IMR-90 (cell line): ENCODE results near the gene ZNF778. TPM values are rescaled to one million over a fixed set of nuclear protein-coding genes. Genes with fewer than 3 reads are reported as not detected.

Experiments
- ATAC-seq: fragments of 200-7000 bp; cut with Tn5 transposase; 2 replicates; pipeline ENCODE4 v1.9.1; 2020; ENCODE audit warnings: low read depth, mild to moderate bottlenecking, moderate library complexity
- BruUV-seq: library from RNA; stranded (reverse); fragments of 400-500 nt; replicated peaks from 2 replicates; lab custom pipeline; 2021; lab: Mats Ljungman, UMichigan
- CTCF ChIA-PET: fragments of 300-600 bp; formaldehyde crosslinking; extraction: SDS; loops from one replicate; lab custom pipeline; 2021; ENCODE audit warnings: antibody characterized with exemption; lab: Yijun Ruan, JAX
- POLR2A ChIA-PET: fragments of 300-600 bp; sonication (Branson Sonifier 250); formaldehyde crosslinking; loops from one replicate; lab custom pipeline; 2022; ENCODE audit warnings: antibody characterized with exemption; ENCODE audit not compliant: unreplicated experiment; lab: Charles Lee
- DNase-seq: peaks from one replicate; pipeline ENCODE4 v3.0.0; 2013
- H2AFZ ChIP-seq: replicated peaks from 2 replicates; pipeline ENCODE3; 2013; ENCODE audit warnings: low read length, mild to moderate bottlenecking; ENCODE audit not compliant: poor library complexity
- H2AK5ac ChIP-seq: 2 replicates; pipeline ENCODE4 v1.6.1; 2013; ENCODE audit warnings: low read depth, low read length, inconsistent platforms
- H2AK9ac ChIP-seq: replicated peaks from 2 replicates; pipeline ENCODE3; 2013; ENCODE audit warnings: mild to moderate bottlenecking, low read depth, low read length, moderate library complexity; ENCODE audit not compliant: poor library complexity
- H2BK120ac ChIP-seq: 2 replicates; pipeline ENCODE4 v1.6.1; 2013; ENCODE audit warnings: low read depth, low read length, inconsistent platforms
- H2BK15ac ChIP-seq: 3 replicates; pipeline ENCODE4 v1.6.1; 2013; ENCODE audit warnings: low read depth, low read length, inconsistent platforms
- H2BK20ac ChIP-seq: 2 replicates; pipeline ENCODE4 v1.6.1; 2013; ENCODE audit warnings: low read depth, mild to moderate bottlenecking, inconsistent platforms, low read length, moderate library complexity
- H2BK5ac ChIP-seq: 2 replicates; pipeline ENCODE4 v1.6.1; 2013; ENCODE audit warnings: mild to moderate bottlenecking, low read depth, low read length, inconsistent platforms; ENCODE audit not compliant: poor library complexity, severe bottlenecking
- H3K14ac ChIP-seq: replicated peaks from 2 replicates; pipeline ENCODE4 v1.6.1; 2013; ENCODE audit warnings: low read depth, low read length, inconsistent platforms
- H3K18ac ChIP-seq: 2 replicates; pipeline ENCODE4 v1.6.1; 2013; ENCODE audit warnings: low read depth, low read length, control low read depth
- H3K23ac ChIP-seq: 2 replicates; pipeline ENCODE4 v1.6.1; 2013; ENCODE audit warnings: low read depth, low read length, inconsistent platforms
- H3K27ac ChIP-seq: 2 replicates; pipeline ENCODE4 v1.5.1; 2013; ENCODE audit warnings: mild to moderate bottlenecking, control low read depth, low read length; ENCODE audit not compliant: insufficient read depth
- H3K27me3 ChIP-seq: 2 replicates; pipeline ENCODE4 v1.6.1; 2013; ENCODE audit warnings: low read length; ENCODE audit not compliant: control insufficient read depth, insufficient read depth
- H3K36me3 ChIP-seq: 2 replicates; pipeline ENCODE4 v1.6.1; 2013; ENCODE audit warnings: low read length, mixed read lengths; ENCODE audit not compliant: control insufficient read depth, insufficient read depth
- H3K4ac ChIP-seq: 2 replicates; pipeline ENCODE4 v1.6.1; 2013; ENCODE audit warnings: low read depth, low read length, inconsistent platforms
- H3K4me1 ChIP-seq: 2 replicates; pipeline ENCODE4 v1.6.1; 2013; ENCODE audit warnings: low read length, mixed read lengths; ENCODE audit not compliant: control insufficient read depth, insufficient read depth
- H3K4me2 ChIP-seq: 2 replicates; pipeline ENCODE4 v1.6.1; 2013; ENCODE audit warnings: low read depth, mild to moderate bottlenecking, control low read depth, low read length, moderate library complexity
- H3K4me3 ChIP-seq: 2 replicates; pipeline ENCODE4 v1.5.1; 2013; ENCODE audit warnings: low read depth, mild to moderate bottlenecking, control low read depth, low read length, moderate library complexity; ENCODE audit not compliant: insufficient read depth
- H3K56ac ChIP-seq: 2 replicates; pipeline ENCODE4 v1.6.1; 2013; ENCODE audit warnings: low read length, inconsistent platforms; ENCODE audit not compliant: insufficient read depth; ENCODE audit errors: extremely low read depth
- H3K79me1 ChIP-seq, 2 experiments: 2 replicates each; pipeline ENCODE4 v1.6.1; 2013; ENCODE audit warnings: low read length in 2 of 2, inconsistent platforms in 1 of 2, low read depth in 1 of 2
- H3K9ac ChIP-seq: 2 replicates; pipeline ENCODE4 v1.6.1; 2013; ENCODE audit warnings: low read depth, low read length, control low read depth
- H3K9me1 ChIP-seq: 2 replicates; pipeline ENCODE4 v1.6.1; 2013; ENCODE audit warnings: low read length, inconsistent platforms; ENCODE audit not compliant: insufficient read depth
- H3K9me3 ChIP-seq: 2 replicates; pipeline ENCODE4 v1.6.1; 2013; ENCODE audit warnings: low read length; ENCODE audit not compliant: control insufficient read depth, insufficient read depth
- H4K20me1 ChIP-seq: 2 replicates; pipeline ENCODE4 v1.6.1; 2013; ENCODE audit warnings: low read length, inconsistent platforms; ENCODE audit not compliant: insufficient read depth
- H4K5ac ChIP-seq: 2 replicates; pipeline ENCODE4 v1.6.1; 2013; ENCODE audit warnings: mild to moderate bottlenecking, low read depth, low read length, control low read depth
- H4K8ac ChIP-seq, 2 experiments: 2 replicates each; pipeline ENCODE4 v1.6.1; 2013; ENCODE audit warnings: low read depth in 2 of 2, low read length in 2 of 2, control low read depth in 1 of 2, inconsistent platforms in 1 of 2
- H4K91ac ChIP-seq: 2 replicates; pipeline ENCODE4 v1.6.1; 2013; ENCODE audit warnings: low read depth, low read length, inconsistent platforms; ENCODE audit not compliant: insufficient read depth
- BHLHE40 ChIP-seq: fragments of 150-350 bp; IDR thresholded peaks from 2 replicates; pipeline ENCODE4 v1.6.1; 2016; ENCODE audit warnings: mild to moderate bottlenecking, low read depth, low read length
- CEBPB ChIP-seq: IDR thresholded peaks from 2 replicates; pipeline ENCODE4 v1.6.1; 2012; ENCODE audit warnings: low read depth, low read length, improper control_type of control experiment
- MAZ ChIP-seq: IDR thresholded peaks from 2 replicates; pipeline ENCODE4 v1.6.1; 2012; ENCODE audit warnings: low read depth, mild to moderate bottlenecking, low read length, improper control_type of control experiment, moderate library complexity, borderline replicate concordance
- NFE2L2 ChIP-seq: fragments of 150-350 bp; IDR thresholded peaks from 2 replicates; pipeline ENCODE4 v1.6.1; 2016; ENCODE audit warnings: low read depth, mild to moderate bottlenecking, low read length
- RFX5 ChIP-seq: IDR thresholded peaks from 2 replicates; pipeline ENCODE4 v1.8.0; 2012; ENCODE audit warnings: low read depth, mild to moderate bottlenecking, low read length, moderate library complexity
- WGBS, 2 experiments: methylation state at CpG; one replicate each; pipeline versions ENCODE4 v1.1.5 to v1.1.7; 2013; ENCODE audit warnings: missing lambda C conversion rate in 2 of 2; ENCODE audit not compliant: insufficient read length in 1 of 2; ENCODE audit errors: extremely low coverage in 2 of 2; 5-methylcytosine and 5-hydroxymethylcytosine counted together
- dilution Hi-C: fragments of 300-500 bp; cut with HindIII; formaldehyde crosslinking; loops from one replicate; pipeline ENCODE4 v1.14.3; 2018; ENCODE audit warnings: low sequenced_read_pairs; ENCODE audit not compliant: unreplicated experiment
- in situ Hi-C: fragments of 300-500 bp; cut with MboI; formaldehyde crosslinking; loops from 3 replicates; pipeline ENCODE4 v1.14.3; 2019; ENCODE audit warnings: low sequenced_read_pairs, inconsistent platforms, mixed read lengths
- intact Hi-C: fragments of 100-400 bp; cut with micrococcal nuclease; formaldehyde crosslinking; loops from 2 replicates; pipeline ENCODE4 v1.10.0; 2022
- polyA plus RNA-seq, 3 experiments: library from polyadenylated mRNA; depleted of rRNA; stranded (reverse); fragments of >200 nt; gene quantifications; 2 replicates each; pipeline ENCODE4 v1.2.3, GENCODE V29; 2012; ENCODE audit warnings: low replicate concordance in 1 of 3
- total RNA-seq: library from RNA; depleted of rRNA; stranded (reverse); fragments of >200 nt; gene quantifications from 2 replicates; pipeline ENCODE4 v1.2.3, GENCODE V29; 2012
- TF ChIP-seq, protein P1 (sequence below): fragments of 150-350 bp; IDR thresholded peaks from 2 replicates; pipeline ENCODE4 v1.6.1; 2017; ENCODE audit warnings: mild to moderate bottlenecking, antibody characterized with exemption, low read length, low read depth
- TF ChIP-seq, protein P2 (sequence below): fragments of 150-350 bp; IDR thresholded peaks from 2 replicates; pipeline ENCODE4 v1.6.1; 2016; ENCODE audit warnings: low read depth, mild to moderate bottlenecking, low read length, moderate library complexity, borderline replicate concordance

The ZNF778 gene
- total and polyA plus RNA-seq, 2 of the 4 experiments (the other 2 are of a cell fraction): 5.6 to 9.9 TPM

DNA sequence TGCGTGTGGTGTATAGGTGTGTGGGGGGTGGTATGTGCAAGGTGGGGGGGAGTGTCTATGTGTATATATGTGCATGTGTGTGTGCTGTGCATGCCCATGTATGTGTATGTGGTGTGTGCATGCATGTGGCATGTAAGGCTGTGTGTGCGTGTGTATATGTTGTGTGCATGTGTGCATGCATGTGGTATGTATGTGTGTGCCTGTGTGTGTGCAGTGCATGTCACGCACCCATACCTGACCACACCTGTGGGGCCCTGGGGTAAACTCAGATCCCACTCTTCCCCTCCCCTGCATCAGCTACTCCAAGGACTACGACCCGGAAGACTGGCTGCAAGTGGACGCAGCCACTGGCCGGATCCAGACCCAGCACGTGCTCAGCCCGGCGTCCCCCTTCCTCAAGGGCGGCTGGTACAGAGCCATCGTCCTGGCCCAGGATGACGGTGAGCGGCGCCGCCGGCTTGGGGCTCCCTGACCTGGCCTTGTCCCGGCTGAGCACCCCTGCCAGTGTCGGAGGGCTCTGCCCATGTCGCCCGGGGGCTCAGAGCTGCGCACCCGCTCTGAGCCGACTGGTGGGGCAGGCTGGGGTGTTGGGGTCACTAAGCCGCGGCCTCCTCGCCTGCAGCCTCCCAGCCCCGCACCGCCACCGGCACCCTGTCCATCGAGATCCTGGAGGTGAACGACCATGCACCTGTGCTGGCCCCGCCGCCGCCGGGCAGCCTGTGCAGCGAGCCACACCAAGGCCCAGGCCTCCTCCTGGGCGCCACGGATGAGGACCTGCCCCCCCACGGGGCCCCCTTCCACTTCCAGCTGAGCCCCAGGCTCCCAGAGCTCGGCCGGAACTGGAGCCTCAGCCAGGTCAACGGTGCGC lies 26.2 kb upstream of the ZNF778 start:
- no peak overlapping the region for H3K9ac ChIP-seq
- ATAC-seq (no peak), DNase-seq (no peak)
- no TSS peak for BruUV-seq
- intact Hi-C loops: no loop called here
- H3K23ac ChIP-seq: no peak overlapping the region
- POLR2A ChIA-PET: no interaction called here
- no peak overlapping the region for H2BK5ac ChIP-seq
- no peaks in the 10 kb centered on the region; the same call in 1 of the 2 replicates for H4K20me1 ChIP-seq
- no peak overlapping the region for H2BK120ac ChIP-seq
- 52% methylated on average over 5 of the region's 44 CpGs; no CpG with 5 or more reads in 1 of the 2 experiments for WGBS, 2 experiments
- H2BK15ac ChIP-seq: no peak overlapping the region
- CTCF ChIA-PET: no interaction called here
- no peak overlapping the region for H4K8ac ChIP-seq
- no peaks in the 10 kb centered on the region; the same call in 1 of the 2 replicates for H3K27me3 ChIP-seq
- H4K91ac ChIP-seq: no peak overlapping the region
- H2AK9ac ChIP-seq: peak overlapping the region; percentile 72
- TF ChIP-seq MAZ: no peak
- TF ChIP-seq, protein P1, sequence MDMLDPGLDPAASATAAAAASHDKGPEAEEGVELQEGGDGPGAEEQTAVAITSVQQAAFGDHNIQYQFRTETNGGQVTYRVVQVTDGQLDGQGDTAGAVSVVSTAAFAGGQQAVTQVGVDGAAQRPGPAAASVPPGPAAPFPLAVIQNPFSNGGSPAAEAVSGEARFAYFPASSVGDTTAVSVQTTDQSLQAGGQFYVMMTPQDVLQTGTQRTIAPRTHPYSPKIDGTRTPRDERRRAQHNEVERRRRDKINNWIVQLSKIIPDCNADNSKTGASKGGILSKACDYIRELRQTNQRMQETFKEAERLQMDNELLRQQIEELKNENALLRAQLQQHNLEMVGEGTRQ: no peak
- no peak for TF ChIP-seq RFX5
- TF ChIP-seq CEBPB: no peak
- TF ChIP-seq BHLHE40: no peak
- TF ChIP-seq, protein P2, sequence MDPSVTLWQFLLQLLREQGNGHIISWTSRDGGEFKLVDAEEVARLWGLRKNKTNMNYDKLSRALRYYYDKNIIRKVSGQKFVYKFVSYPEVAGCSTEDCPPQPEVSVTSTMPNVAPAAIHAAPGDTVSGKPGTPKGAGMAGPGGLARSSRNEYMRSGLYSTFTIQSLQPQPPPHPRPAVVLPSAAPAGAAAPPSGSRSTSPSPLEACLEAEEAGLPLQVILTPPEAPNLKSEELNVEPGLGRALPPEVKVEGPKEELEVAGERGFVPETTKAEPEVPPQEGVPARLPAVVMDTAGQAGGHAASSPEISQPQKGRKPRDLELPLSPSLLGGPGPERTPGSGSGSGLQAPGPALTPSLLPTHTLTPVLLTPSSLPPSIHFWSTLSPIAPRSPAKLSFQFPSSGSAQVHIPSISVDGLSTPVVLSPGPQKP: no peak
- no peak for TF ChIP-seq NFE2L2
- no peak overlapping the region for H3K4me3 ChIP-seq
- H2AK5ac ChIP-seq: no peak overlapping the region
- peak overlapping the region; percentile 63 for H2AFZ ChIP-seq
- no peak overlapping the region for H3K4ac ChIP-seq
- no peak overlapping the region for H3K56ac ChIP-seq
- peaks cover 6% of the 10 kb centered on the region for H3K4me1 ChIP-seq
- H3K79me1 ChIP-seq: no peaks in the 10 kb centered on the region
- no peak overlapping the region for H3K4me2 ChIP-seq
- in situ Hi-C loops: no loop called here
- dilution Hi-C loops: no loop called here
- H2BK20ac ChIP-seq: no peak overlapping the region
- no peak overlapping the region for H3K18ac ChIP-seq
- no peaks in the 10 kb centered on the region for H3K36me3 ChIP-seq
- no peak overlapping the region for H3K14ac ChIP-seq
- no peak overlapping the region for H3K27ac ChIP-seq
- H3K9me1 ChIP-seq: peaks cover 3% of the 10 kb centered on the region; the same call in 1 of the 2 replicates
- no peaks in the 10 kb centered on the region for H3K9me3 ChIP-seq
- no peak overlapping the region for H4K5ac ChIP-seq
